22Rv1 (cell line): ENCODE results near the gene SKI.

Source experiments
- CTCF ChIP-seq: fragments of 450-650 bp; IDR thresholded peaks from 2 replicates; pipeline ENCODE4 v1.5.1; 2017; ENCODE audit warnings: mild to moderate bottlenecking
- ZFX ChIP-seq: fragments of 450-650 bp; IDR thresholded peaks from 2 replicates; pipeline ENCODE4 v1.6.1; 2017; ENCODE audit warnings: antibody characterized with exemption, borderline replicate concordance

DNA sequence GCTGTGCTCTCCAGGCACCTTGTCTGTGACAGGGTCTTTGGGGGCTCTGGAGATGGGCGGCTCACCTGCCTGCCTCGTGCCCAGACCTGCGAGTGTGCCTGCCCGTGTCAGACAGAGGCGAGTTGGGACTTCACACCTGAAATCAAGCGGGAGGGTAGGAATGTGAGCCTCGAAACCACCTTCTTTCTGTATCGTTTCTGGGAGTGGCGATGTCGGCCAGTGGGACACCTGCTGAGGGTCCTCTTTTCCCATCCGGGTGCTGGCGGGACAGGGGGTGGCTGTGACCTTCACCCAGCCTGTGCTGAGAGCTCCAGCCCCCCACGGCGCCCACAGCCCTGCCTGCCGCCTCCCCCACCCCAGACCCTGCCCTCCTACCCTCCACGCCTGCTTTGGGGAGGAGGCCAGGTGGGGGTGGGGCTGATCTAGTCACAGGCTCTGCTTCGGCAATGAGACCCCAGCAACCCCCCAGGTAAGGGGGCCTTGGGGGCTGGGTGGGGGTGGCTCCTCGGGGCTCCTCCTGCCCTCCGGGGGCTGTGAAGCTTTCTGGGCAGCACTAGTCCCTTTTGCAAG is 17.9 kb upstream of the SKI start:
- TF ChIP-seq CTCF (no peak), ZFX (no peak)
